ENCODE measurements around the gene DNAJB9. TPM values are rescaled to one million over a fixed set of nuclear protein-coding genes. Genes with fewer than 3 reads are reported as not detected.

The DNAJB9 gene
- total and polyA plus RNA-seq, 2 of the 13 experiments (the other 11 are each of a cell fraction or from before 2014, with no cell fraction given): 8.6 to 16.4 TPM

DNA sequence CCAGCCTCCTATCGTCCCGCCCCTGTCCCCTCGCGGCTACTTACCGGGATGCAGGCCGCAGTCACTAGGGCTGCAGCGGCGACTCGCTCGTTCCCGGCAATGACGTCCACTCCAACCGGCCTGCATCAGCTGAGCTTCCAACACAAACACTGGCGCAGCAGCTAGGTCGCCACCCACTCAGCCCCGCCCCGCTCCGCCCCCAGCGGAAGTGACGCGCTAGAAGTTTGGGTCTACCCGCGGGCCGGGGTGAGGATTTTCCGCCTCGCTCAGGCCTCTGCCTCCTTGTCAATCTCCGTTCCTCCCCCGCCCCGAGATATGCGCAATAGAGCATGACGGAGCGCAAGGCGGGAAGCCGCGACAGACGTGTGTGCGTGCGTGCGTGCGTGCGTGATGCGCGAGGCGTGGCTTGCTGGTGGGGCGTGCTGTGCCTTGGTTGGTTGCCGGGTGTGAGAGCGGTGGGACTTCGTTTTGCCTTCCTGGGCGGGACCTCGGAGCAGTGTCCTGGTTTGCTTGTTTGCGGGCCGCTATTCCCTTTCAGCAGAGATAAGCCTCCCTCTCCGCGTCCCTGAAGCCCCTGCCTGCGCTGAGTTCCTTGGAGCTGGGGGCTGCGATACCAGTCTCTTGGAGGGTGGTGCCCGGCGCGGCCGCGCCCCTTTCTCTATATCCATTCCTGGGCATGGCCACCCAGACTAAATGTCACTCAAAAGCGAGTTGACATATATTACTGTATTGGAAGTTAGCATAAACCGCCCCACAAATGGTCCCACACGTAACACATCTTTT is 43.5 kb upstream of the DNAJB9 start, which contains the start of gene PNPLA8 (continued):
- TF ChIP-seq, protein P1, sequence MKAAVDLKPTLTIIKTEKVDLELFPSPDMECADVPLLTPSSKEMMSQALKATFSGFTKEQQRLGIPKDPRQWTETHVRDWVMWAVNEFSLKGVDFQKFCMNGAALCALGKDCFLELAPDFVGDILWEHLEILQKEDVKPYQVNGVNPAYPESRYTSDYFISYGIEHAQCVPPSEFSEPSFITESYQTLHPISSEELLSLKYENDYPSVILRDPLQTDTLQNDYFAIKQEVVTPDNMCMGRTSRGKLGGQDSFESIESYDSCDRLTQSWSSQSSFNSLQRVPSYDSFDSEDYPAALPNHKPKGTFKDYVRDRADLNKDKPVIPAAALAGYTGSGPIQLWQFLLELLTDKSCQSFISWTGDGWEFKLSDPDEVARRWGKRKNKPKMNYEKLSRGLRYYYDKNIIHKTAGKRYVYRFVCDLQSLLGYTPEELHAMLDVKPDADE (CRISPR knock-in tag; IDR thresholded peaks at IDR 0.05): no peak; the same call in 1 of the 2 replicates
- TF ChIP-seq DR1 (CRISPR knock-in tag; IDR thresholded peaks at IDR 0.05) (peak; percentile 88), ZSCAN25 (CRISPR knock-in tag; IDR thresholded peaks at IDR 0.05) (0 out of 2 replicates have a peak, but pooled peaks have one; percentile 32), ZNF354B (CRISPR knock-in tag; IDR thresholded peaks at IDR 0.05) (no peak), MEIS1 (CRISPR knock-in tag; IDR thresholded peaks at IDR 0.05; ENCODE audit: borderline replicate concordance) (peak; percentile 99), ZNF556 (CRISPR knock-in tag; IDR thresholded peaks at IDR 0.05; ENCODE audit: borderline replicate concordance) (peak; percentile 68; the same call in 1 of the 2 replicates), PBX3 (CRISPR knock-in tag; IDR thresholded peaks at IDR 0.05; ENCODE audit: borderline replicate concordance) (no peak; the same call in 1 of the 2 replicates), SCMH1 (CRISPR knock-in tag; IDR thresholded peaks at IDR 0.05; ENCODE audit: borderline replicate concordance) (no peak), ZNF878 (CRISPR knock-in tag; IDR thresholded peaks at IDR 0.05) (peak; percentile 77; the same call in 1 of the 2 replicates), ZNF547 (CRISPR knock-in tag; IDR thresholded peaks at IDR 0.05) (0 out of 2 replicates have a peak, but pooled peaks have one; percentile 32), ZNF792 (CRISPR knock-in tag; IDR thresholded peaks at IDR 0.05) (peak; percentile 60; the same call in 1 of the 2 replicates), DNMT1 (CRISPR knock-in tag; IDR thresholded peaks at IDR 0.05) (0 out of 2 replicates have a peak, but pooled peaks have one; percentile 25), ZMYM4 (CRISPR knock-in tag; IDR thresholded peaks at IDR 0.05) (peak; percentile 98), ZFP82 (CRISPR knock-in tag; IDR thresholded peaks at IDR 0.05; ENCODE audit: borderline replicate concordance) (peak; percentile 49; the same call in 1 of the 2 replicates), SKIL (CRISPR knock-in tag; IDR thresholded peaks at IDR 0.05; ENCODE audit: borderline replicate concordance) (no peak), FOXO1 (CRISPR knock-in tag; IDR thresholded peaks at IDR 0.05) (peak; percentile 29), NFKB2 (CRISPR knock-in tag; IDR thresholded peaks at IDR 0.05; ENCODE audit: borderline replicate concordance) (0 out of 2 replicates have a peak, but pooled peaks have one; percentile 54), NCOA5 (CRISPR knock-in tag; IDR thresholded peaks at IDR 0.05) (no peak), ZBTB7B (CRISPR knock-in tag; IDR thresholded peaks at IDR 0.05) (0 out of 2 replicates have a peak, but pooled peaks have one; percentile 15)
- TF ChIP-seq, protein P2, sequence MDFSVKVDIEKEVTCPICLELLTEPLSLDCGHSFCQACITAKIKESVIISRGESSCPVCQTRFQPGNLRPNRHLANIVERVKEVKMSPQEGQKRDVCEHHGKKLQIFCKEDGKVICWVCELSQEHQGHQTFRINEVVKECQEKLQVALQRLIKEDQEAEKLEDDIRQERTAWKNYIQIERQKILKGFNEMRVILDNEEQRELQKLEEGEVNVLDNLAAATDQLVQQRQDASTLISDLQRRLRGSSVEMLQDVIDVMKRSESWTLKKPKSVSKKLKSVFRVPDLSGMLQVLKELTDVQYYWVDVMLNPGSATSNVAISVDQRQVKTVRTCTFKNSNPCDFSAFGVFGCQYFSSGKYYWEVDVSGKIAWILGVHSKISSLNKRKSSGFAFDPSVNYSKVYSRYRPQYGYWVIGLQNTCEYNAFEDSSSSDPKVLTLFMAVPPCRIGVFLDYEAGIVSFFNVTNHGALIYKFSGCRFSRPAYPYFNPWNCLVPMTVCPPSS (IDR thresholded peaks at IDR 0.05): no peak
- TF ChIP-seq, protein P3, sequence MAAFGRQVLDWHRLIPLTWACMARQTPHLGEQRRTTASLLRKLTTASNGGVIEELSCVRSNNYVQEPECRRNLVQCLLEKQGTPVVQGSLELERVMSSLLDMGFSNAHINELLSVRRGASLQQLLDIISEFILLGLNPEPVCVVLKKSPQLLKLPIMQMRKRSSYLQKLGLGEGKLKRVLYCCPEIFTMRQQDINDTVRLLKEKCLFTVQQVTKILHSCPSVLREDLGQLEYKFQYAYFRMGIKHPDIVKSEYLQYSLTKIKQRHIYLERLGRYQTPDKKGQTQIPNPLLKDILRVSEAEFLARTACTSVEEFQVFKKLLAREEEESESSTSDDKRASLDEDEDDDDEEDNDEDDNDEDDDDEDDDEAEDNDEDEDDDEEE (CRISPR knock-in tag; IDR thresholded peaks at IDR 0.05): no peak; the same call in 1 of the 2 replicates
- TF ChIP-seq, protein P4, sequence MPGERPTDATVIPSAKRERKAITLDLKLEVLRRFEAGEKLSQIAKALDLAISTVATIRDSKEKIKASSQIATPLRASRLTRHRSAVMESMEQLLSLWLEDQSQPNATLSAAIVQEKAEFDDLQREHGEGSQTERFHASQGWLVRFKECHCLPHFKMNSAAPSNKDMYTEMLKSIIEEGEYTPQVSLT (CRISPR knock-in tag; IDR thresholded peaks at IDR 0.05; ENCODE audit: borderline replicate concordance, low read depth): peak; percentile 86; the same call in 1 of the 2 replicates
